ENCODE data around the gene DACT2. TPM values are rescaled to one million over a fixed set of nuclear protein-coding genes. Genes with fewer than 3 reads are reported as not detected.
"Not testable (repeated sequence)": the region's sequence is repeated elsewhere in the genome, so short reads cannot be mapped to it uniquely, and the experiment has no call there.

DACT2 gene
- polyA plus RNA-seq, 1 donor, result 6.4 TPM

GRCh38 chr6:168282985-168283685, 36.4 kb downstream of the DACT2 start:
- no peaks in the 10 kb centered on the region for H3K36me3 ChIP-seq (ENCODE audit: control insufficient read depth, insufficient read depth, low read length)
- H3K27me3 ChIP-seq (ENCODE audit: control insufficient read depth, insufficient read depth, low read length), result no peaks in the 10 kb centered on the region
- no peaks in the 10 kb centered on the region for H3K9me3 ChIP-seq (ENCODE audit: control insufficient read depth, low read depth, low read length)
- H3K4me3 ChIP-seq (ENCODE audit: low read length), result no peak overlapping the region
- H3K4me1 ChIP-seq (ENCODE audit: control insufficient read depth, insufficient read depth, low read length), result peaks cover 2% of the 10 kb centered on the region
- no peak overlapping the region for H3K27ac ChIP-seq (ENCODE audit: low read length)
- peak; percentile 23 to 59 for DNase-seq
- no CpG with 5 or more reads among the region's 20 CpGs for WGBS (ENCODE audit: insufficient coverage, low lambda C conversion rate)

- Histone ChIP-seq H3K9me3 (ENCODE audit: control insufficient read depth, low read depth, low read length) (no peaks in the 10 kb centered on the region), H3K36me3 (ENCODE audit: control insufficient read depth, insufficient read depth, low read length) (no peaks in the 10 kb centered on the region), H3K27me3 (ENCODE audit: control insufficient read depth, insufficient read depth, low read length) (no peaks in the 10 kb centered on the region), H3K4me3 (ENCODE audit: low read length) (no peak overlapping the region), H3K27ac (ENCODE audit: low read length) (no peak overlapping the region), H3K4me1 (ENCODE audit: control insufficient read depth, insufficient read depth, low read length) (peaks cover 2% of the 10 kb centered on the region)
- DNase-seq, result no peak
- no CpG with 5 or more reads among the region's 7 CpGs for WGBS (ENCODE audit: insufficient coverage, low lambda C conversion rate)
These were observed 37.8 kb downstream of the DACT2 start for GRCh38 chr6:168281826-168282225.

DNA sequence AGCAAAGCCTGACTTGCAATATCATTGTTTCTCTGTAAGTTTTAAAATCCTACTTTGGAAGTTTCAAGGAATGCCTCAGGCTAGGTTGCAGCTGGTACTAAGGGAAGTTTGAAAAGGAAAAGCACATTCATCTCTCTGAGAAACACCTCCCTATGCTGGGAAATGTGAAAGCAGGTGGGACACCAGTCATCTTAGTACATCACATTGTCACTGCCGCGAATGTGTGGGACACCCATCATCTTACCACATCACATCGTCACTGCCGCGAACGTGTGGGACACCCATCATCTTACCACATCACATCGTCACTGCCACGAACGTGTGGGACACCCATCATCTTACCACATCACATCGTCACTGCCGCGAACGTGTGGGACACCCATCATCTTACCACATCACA, 38.3 kb downstream of the DACT2 start:
- H3K27me3 ChIP-seq (ENCODE audit: control insufficient read depth, insufficient read depth, low read length); H3K4me1 ChIP-seq (ENCODE audit: control insufficient read depth, insufficient read depth, low read length); H3K9me3 ChIP-seq (ENCODE audit: control insufficient read depth, low read depth, low read length); DNase-seq; H3K4me3 ChIP-seq (ENCODE audit: low read length); H3K27ac ChIP-seq (ENCODE audit: low read length); H3K36me3 ChIP-seq (ENCODE audit: control insufficient read depth, insufficient read depth, low read length): not testable (repeated sequence)
- WGBS (ENCODE audit: insufficient coverage, low lambda C conversion rate), result no CpG with 5 or more reads among the region's 13 CpGs

GRCh38 chr6:168280899-168281245, 38.7 kb downstream of the DACT2 start:
- no peaks in the 10 kb centered on the region for H3K36me3 ChIP-seq (ENCODE audit: control insufficient read depth, insufficient read depth, low read length)
- no peak overlapping the region for H3K4me3 ChIP-seq (ENCODE audit: low read length)
- H3K9me3 ChIP-seq (ENCODE audit: control insufficient read depth, low read depth, low read length), result no peaks in the 10 kb centered on the region
- no peak for DNase-seq
- H3K27ac ChIP-seq (ENCODE audit: low read length), result no peak overlapping the region
- peaks cover 2% of the 10 kb centered on the region for H3K4me1 ChIP-seq (ENCODE audit: control insufficient read depth, insufficient read depth, low read length)
- whole genome bisulfite sequencing (ENCODE audit: insufficient coverage, low lambda C conversion rate), result no CpG with 5 or more reads among the region's 13 CpGs
- H3K27me3 ChIP-seq (ENCODE audit: control insufficient read depth, insufficient read depth, low read length), result no peaks in the 10 kb centered on the region

GRCh38 chr6:168280020-168280898, 39.3 kb downstream of the DACT2 start:
- Histone ChIP-seq H3K36me3 (ENCODE audit: control insufficient read depth, insufficient read depth, low read length) (no peaks in the 10 kb centered on the region), H3K27ac (ENCODE audit: low read length) (no peak overlapping the region), H3K4me3 (ENCODE audit: low read length) (no peak overlapping the region), H3K9me3 (ENCODE audit: control insufficient read depth, low read depth, low read length) (no peaks in the 10 kb centered on the region), H3K27me3 (ENCODE audit: control insufficient read depth, insufficient read depth, low read length) (no peaks in the 10 kb centered on the region), H3K4me1 (ENCODE audit: control insufficient read depth, insufficient read depth, low read length) (peaks cover 8% of the 10 kb centered on the region)
- no peak for DNase-seq
- WGBS (ENCODE audit: insufficient coverage, low lambda C conversion rate), result no CpG with 5 or more reads among the region's 21 CpGs

- no peaks in the 10 kb centered on the region for H3K27me3 ChIP-seq (ENCODE audit: control insufficient read depth, insufficient read depth, low read length)
- H3K27ac ChIP-seq (ENCODE audit: low read length), result no peak overlapping the region
- DNase-seq, result no peak
- no CpG with 5 or more reads among the region's 21 CpGs for WGBS (ENCODE audit: insufficient coverage, low lambda C conversion rate)
- H3K9me3 ChIP-seq (ENCODE audit: control insufficient read depth, low read depth, low read length), result no peaks in the 10 kb centered on the region
- H3K4me1 ChIP-seq (ENCODE audit: control insufficient read depth, insufficient read depth, low read length), result peaks cover 15% of the 10 kb centered on the region
- no peaks in the 10 kb centered on the region for H3K36me3 ChIP-seq (ENCODE audit: control insufficient read depth, insufficient read depth, low read length)
- no peak overlapping the region for H3K4me3 ChIP-seq (ENCODE audit: low read length)
These were observed 40.1 kb downstream of the DACT2 start for GRCh38 chr6:168279403-168279935.

DNA sequence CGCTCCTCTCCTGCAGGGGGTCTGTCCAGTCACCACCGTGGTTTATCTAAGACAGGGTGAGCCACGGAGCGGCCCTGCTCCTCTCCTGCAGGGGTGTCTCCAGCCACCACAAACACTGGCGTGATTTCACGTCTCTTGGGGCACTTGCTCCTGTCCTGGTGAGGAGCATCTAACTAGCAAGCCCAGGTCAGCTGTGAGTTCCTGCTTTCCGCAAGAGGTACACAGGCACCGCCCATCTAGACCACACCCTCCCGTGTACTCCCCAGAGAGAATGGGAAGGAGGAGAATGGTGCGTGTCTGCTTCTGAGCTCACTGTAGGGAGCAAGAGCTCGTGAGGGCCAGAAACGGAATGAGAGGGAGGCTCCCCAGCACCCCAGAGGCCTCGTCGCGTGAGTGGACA, 40.7 kb downstream of the DACT2 start:
- no peak for DNase-seq
- Histone ChIP-seq H3K4me3 (ENCODE audit: low read length) (no peak overlapping the region), H3K27me3 (ENCODE audit: control insufficient read depth, insufficient read depth, low read length) (no peaks in the 10 kb centered on the region), H3K4me1 (ENCODE audit: control insufficient read depth, insufficient read depth, low read length) (peaks cover 15% of the 10 kb centered on the region), H3K9me3 (ENCODE audit: control insufficient read depth, low read depth, low read length) (no peaks in the 10 kb centered on the region), H3K27ac (ENCODE audit: low read length) (no peak overlapping the region), H3K36me3 (ENCODE audit: control insufficient read depth, insufficient read depth, low read length) (no peaks in the 10 kb centered on the region)
- WGBS (ENCODE audit: insufficient coverage, low lambda C conversion rate), result no CpG with 5 or more reads among the region's 15 CpGs

- Histone ChIP-seq H3K9me3 (ENCODE audit: control insufficient read depth, low read depth, low read length) (peaks cover 2% of the 10 kb centered on the region), H3K36me3 (ENCODE audit: control insufficient read depth, insufficient read depth, low read length) (no peaks in the 10 kb centered on the region), H3K4me1 (ENCODE audit: control insufficient read depth, insufficient read depth, low read length) (peaks cover 26% of the 10 kb centered on the region), H3K27ac (ENCODE audit: low read length) (no peak overlapping the region), H3K4me3 (ENCODE audit: low read length) (no peak overlapping the region), H3K27me3 (ENCODE audit: control insufficient read depth, insufficient read depth, low read length) (no peaks in the 10 kb centered on the region)
- DNase-seq, result no peak
- no CpG with 5 or more reads among the region's 14 CpGs for WGBS (ENCODE audit: insufficient coverage, low lambda C conversion rate)
These were observed 42.3 kb downstream of the DACT2 start for GRCh38 chr6:168277274-168277669.

DNA sequence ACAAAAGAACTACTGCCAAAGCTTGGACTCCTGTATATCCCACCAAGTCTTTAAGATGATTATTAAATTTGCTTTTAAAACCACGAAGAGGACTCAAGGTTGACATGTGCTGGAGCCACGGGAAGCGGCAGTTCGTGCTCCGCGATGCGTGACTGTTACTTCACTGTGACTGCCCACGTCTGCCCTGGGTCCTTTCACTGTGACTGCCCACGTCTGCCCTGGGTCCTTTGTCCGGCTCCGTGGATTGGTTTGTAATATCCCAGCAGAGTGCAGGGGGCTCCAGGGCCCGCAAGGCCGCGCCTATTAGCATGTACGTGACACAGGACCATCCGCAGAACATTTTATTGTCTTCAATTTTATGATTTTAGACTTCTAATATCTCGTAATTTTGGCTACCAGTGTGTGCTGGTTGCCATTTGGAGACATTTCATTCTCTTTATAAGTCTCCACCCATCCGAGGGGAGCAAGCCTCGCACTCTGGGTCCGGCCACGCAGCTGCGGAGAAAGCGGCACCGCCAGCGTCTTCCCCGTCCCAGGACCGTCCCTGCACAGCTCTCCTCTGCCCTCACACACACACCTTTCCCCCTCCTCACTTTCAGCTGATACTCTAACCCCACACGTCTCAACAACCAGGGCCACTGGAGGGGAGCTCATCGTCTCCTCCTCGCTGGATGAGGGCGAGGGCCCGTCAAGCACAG, 42.9 kb downstream of the DACT2 start:
- Histone ChIP-seq H3K4me3 (ENCODE audit: low read length) (no peak overlapping the region), H3K9me3 (ENCODE audit: control insufficient read depth, low read depth, low read length) (peaks cover 2% of the 10 kb centered on the region), H3K27me3 (ENCODE audit: control insufficient read depth, insufficient read depth, low read length) (no peaks in the 10 kb centered on the region), H3K36me3 (ENCODE audit: control insufficient read depth, insufficient read depth, low read length) (no peaks in the 10 kb centered on the region), H3K27ac (ENCODE audit: low read length) (no peak overlapping the region), H3K4me1 (ENCODE audit: control insufficient read depth, insufficient read depth, low read length) (peaks cover 29% of the 10 kb centered on the region)
- no CpG with 5 or more reads among the region's 32 CpGs for WGBS (ENCODE audit: insufficient coverage, low lambda C conversion rate)
- no peak for DNase-seq

DNA sequence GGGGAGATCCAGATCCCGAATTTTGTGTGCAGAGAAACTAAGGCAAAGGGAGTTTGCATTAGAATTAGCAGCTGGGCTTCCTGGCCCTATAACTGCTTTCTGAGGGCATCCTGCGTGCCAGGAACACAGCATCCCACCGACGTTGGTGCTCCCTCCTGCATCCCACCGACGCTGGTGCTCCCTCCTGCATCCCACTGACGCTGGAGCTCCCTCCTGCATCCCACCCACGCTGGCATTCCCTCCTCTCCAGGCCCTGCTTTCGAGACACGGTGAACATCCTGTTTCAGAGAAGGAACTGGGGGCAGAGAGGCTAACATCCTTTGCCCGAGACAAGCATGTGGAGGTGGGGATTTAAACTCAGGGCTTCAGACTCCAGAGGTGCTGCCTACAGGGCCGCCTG, 44.4 kb downstream of the DACT2 start:
- no peak for DNase-seq
- H3K4me3 ChIP-seq (ENCODE audit: low read length), result no peak overlapping the region
- no peak overlapping the region for H3K27ac ChIP-seq (ENCODE audit: low read length)
- peaks cover 2% of the 10 kb centered on the region for H3K9me3 ChIP-seq (ENCODE audit: control insufficient read depth, low read depth, low read length)
- WGBS (ENCODE audit: insufficient coverage, low lambda C conversion rate), result no CpG with 5 or more reads among the region's 12 CpGs
- no peaks in the 10 kb centered on the region for H3K36me3 ChIP-seq (ENCODE audit: control insufficient read depth, insufficient read depth, low read length)
- H3K27me3 ChIP-seq (ENCODE audit: control insufficient read depth, insufficient read depth, low read length), result no peaks in the 10 kb centered on the region
- H3K4me1 ChIP-seq (ENCODE audit: control insufficient read depth, insufficient read depth, low read length), result peaks cover 29% of the 10 kb centered on the region
